GM21529 (cell line): ENCODE results near the gene NOTCH2.
"Not testable (repeated sequence)": the region's sequence is repeated elsewhere in the genome, so short reads cannot be mapped to it uniquely, and the experiment has no call there.

ENCODE experiments used
- ATAC-seq: cut with Tn5 transposase; IDR thresholded peaks from one replicate; pipeline ENCODE4 v1.9.1; 2021; ENCODE audit not compliant: unreplicated experiment

NOTCH2 gene

DNA sequence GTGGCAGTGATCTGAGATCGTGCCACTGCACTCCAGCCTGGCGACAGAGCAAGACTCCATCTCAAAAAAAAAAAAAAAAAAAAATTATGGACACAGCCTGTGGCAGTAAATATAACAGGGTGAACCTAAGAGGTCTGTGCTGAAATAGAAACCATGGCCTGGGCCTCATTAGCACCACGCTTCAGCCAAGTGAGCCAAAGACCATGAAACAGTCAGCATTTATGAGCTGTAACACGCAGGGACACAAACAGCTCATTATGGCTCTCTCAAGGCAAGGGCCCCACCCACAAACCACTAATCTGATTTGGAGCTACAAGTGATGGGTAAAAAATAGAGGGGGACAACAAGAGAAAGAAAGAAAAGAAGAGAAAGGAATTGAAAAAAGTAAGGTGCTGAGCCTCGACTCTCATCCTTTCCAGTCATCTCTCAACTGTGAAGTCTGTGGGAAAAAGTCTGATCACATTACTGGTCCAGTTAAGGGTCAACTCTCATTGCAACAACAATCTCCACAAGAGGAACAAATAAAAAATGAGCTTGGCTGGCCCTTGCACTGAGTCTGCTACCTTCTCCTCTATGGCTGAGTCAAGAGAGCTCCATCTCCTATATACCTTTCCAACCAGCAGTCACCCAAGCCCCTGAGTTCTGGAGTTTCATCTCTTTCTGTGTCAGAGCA, 93.7 kb downstream of the NOTCH2 start:
- not testable (repeated sequence) for ATAC-seq

DNA sequence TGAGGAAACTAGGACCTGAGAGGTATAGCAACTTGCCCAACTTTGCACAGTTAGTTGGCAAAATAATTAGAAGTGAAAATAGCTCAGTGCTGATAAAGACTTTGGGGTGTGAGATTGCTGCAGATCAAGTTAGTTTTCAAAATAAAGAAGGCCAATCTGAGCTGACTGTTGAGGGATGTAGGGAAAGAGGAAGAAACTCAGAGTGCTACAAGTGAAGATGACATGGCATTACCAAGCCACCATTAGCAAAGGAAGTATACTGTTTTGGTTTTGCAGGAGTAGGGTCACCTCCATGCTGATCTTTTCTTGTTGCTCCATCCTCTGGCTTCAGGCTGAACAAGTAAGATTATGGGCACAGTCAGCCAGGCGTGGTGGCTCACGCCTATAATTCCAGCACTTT, 94.5 kb downstream of the NOTCH2 start:
- ATAC-seq: no peak

DNA sequence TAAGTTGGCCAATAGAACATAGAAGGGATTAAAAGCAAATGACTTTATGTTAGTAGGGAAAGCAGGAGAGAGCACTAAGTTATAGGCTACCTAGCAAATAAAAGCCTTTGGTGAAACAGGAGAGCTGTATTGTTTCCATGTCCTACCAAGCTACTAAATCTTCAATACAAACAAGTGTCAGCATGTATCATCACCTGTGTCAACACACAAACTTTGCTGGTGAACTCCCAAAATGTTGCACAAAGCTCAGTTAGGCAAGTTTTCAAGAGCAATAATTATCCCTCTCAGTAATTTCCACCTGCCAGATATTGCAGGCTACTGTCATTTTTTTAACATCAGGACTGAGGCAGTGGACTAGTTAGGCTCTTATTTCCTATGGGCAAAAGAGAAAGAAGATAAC, 95.4 kb downstream of the NOTCH2 start:
- ATAC-seq: no peak

GRCh38 chr1:119971710-119972570, 97.5 kb downstream of the NOTCH2 start:
- ATAC-seq: no peak

DNA sequence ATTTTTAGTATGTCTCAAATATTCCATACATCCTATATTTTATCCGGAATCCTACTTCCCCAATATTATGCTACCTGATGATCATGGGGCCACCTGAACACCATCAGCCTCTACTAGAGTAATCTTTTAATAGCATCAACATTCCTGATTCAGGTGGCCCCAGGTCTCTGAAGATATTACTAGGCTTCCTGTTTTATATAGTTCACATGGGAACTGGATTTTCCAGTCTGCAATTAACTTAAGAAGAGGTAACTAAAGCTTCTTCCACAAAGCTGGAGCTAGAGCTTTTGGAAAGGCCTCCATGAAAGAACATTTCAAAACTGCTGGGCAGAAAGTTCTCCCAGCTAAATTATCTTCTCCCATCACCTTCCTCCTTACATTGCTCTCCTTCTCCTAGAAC, 100.9 kb downstream of the NOTCH2 start:
- no peak for ATAC-seq

DNA sequence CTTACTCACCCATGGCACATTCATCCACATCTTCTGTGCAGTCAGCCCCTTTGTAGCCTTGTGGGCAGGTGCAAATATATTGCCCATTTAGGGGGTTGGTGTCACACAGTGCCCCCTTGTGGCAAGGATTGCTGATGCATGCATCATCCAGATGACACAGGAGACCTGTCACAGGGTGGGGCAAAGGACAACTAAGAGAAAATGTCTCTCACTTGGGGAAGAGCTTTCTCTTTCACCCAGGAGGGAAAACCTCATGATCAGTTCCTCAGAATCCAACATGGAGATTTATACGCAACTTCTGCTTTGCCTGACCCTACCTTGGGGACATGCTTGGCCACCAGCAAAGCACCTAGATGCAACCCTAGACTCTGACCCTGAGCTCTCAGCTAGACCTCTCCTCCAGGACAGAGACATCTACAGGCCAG, 101.4 kb downstream of the NOTCH2 start:
- peak; percentile 93 for ATAC-seq

DNA sequence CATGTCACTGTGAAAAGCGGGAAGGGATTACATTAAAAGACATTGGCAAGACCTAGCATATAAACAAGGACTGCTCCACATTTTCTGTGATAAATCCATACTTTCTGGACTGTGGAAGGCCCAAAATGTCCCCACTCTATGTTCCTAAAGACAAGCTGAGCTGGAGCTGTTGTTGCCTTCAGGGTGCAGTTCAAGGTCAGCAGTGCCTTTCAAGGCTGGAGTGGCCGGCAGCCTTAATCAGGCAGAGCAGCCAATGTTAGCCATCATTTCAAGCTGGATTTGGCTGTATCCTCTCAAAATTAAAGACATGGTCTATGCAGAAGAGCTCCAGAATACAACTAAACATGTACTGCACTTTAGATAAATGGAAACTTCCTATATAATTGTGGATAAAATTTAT, 102.8 kb downstream of the NOTCH2 start:
- no peak for ATAC-seq

GRCh38 chr1:119966020-119966419, 103.4 kb downstream of the NOTCH2 start:
- no peak for ATAC-seq

- ATAC-seq: no peak
Measured at GRCh38 chr1:119964673-119965363, 104.6 kb downstream of the NOTCH2 start.

DNA sequence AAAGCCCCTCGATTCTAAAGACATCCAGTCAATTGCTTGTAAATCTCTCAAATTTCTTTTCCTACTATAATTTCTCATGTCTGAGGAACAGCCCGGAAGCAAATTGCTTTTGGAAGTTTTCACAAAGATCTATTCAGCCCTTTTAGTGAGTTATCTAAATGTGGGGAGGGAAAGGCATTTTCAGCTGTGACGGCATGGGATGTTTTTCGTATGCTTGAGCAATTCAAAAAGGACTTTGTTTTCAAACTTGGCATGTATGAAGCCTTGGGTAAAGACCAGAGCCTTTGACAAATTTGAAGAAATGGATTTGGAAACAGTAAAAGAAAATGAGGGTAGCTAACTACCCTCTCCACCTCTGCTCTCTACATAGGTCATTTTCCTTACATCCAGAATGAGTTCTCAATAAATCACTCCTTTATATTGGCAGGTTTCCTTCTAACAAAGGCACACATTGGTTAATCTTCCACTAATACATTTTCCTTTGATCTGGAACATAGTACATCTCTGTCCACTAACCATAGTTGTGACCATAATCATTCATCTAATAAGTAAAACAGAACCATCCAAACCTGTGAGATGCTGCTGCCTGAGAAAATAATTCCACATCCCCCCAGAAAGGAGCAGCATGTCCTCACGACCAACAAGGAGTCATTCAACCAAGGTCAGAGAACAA, 107.0 kb downstream of the NOTCH2 start:
- no peak for ATAC-seq

GRCh38 chr1:119960501-119960900, 109.0 kb downstream of the NOTCH2 start:
- ATAC-seq: no peak

DNA sequence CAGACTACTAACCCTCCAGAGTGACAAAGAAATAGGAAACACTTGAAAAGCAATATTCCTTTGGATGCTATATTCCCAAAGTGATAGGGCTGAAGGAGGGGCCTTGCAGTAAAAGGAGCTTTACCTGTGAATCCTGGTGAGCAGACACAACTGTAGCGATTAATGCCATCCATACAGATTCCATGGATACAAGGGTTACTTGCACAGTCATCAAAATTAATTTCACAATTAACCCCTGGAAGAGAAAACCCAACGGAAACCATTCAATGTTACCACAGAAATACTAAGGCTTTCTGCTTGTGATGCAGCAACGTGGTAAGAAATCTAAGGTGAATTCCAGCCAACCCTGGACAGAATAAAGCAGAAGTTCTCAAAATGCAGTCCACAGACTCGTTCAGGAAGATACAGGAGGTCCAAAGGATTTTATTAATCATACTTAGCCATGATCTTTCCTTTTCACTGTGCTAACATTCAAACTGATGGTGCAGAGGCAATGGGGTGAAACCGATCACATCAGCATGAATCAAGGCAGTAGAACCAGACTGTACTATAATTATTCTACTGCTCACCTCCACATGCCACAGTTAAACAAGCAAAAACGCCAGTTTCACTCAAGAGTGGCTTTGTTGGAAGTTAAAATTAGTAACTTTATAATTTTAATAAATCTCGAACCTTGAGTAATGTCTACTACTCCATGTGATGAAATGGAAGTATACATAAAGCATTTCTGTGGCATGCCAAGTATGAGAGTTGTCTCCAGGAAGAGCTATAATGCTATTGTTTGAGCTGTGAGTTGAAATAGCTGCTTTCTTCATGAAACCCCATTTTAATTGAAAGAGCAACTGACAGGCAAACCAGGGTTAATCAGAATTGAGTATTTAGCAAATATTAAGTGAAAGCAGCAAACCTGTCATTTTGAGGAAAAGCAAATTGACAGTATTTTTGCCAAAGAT, 109.9 kb downstream of the NOTCH2 start:
- no peak for ATAC-seq

- ATAC-seq: no peak
Measured at GRCh38 chr1:119958223-119958622, 111.2 kb downstream of the NOTCH2 start.

DNA sequence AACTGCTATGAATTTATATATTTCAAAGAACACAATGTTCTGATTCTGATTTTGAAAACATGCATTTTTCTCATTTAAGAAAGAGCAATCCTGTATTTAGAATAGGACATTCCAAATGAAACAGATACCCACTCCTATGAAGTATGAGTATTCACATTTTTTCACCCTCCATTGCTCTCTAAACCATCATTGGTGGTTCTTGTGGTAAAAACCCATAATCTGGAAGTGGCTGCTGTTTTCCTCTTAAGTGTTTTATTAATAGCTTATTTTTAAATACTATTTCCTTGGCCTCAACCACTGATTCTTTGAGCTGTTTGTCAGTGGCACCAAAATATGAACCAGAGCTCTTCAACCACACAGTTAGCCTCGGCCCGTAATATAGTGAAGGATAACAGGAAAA, 113.2 kb downstream of the NOTCH2 start:
- ATAC-seq: no peak

DNA sequence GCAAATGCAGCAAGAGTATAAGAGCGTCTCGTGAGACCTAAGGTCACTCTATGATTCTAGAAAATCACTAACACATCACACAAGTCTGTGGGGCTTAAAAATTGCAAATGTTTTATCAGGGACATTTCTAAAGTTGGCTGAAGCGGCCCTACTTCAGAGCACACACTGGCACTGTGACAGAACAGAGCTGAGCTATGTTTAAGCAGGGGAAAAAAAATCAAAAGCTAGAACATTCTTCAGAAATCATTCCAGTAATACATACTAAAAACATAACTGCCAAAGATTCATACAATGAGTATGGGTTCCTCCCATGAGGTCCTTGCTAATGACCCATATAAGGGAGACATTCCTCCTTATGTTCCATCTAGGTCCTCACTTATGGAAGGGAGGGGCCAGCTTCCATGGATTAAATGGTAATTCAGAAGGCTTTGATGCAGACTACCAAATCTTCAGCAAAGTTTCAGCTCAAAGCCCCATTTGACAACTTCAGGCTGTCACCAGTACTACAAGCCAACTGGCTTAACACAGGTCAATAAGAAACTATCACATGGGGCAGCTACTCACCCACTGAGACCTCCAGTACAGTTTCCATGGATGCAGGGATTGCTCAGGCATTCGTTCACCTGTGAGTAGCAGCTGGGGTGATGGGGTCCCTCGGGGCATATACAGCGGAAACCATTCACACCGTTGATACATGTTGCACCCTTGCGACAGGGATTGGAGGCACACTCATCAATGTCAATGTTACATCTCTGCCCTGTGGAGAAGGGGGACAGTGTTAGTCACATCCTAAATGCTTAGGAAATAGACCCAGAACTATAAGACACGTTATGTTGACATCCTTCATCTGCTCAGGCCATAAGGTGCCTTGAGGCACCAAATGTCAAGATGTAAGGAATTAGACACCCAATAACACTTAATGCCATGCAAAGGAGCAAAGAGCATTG, 114.7 kb downstream of the NOTCH2 start:
- no peak for ATAC-seq

GRCh38 chr1:119953266-119953998, 116.0 kb downstream of the NOTCH2 start:
- ATAC-seq: no peak

DNA sequence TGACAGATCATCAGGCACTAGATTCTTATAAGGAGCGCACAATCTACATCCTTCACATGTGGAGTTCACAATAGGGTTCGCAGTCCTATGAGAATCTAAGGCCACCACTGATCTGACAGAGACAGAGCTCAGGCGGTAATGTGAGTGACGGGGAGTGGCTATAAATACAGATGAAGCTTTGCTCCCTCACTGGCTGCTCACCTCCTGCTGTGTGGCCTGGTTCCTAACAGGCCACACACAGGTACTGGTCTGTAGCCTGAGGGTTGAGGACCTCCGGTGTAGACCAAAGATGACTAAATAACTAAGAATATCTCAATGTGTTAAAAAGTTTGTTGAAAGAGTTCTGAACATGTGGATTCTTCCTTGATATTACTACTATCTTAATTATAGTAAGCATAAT, 117.0 kb downstream of the NOTCH2 start:
- ATAC-seq: no peak
